Lower leg skin (tissue), 3 donors: Measurements from ENCODE around the gene TPM1.

Experiments used
- POLR2A ChIP-seq, 2 donors: fragments of 450-650 bp; IDR thresholded peaks; one replicate each; pipeline ENCODE4 v1.6.1; 2016 to 2017; ENCODE audit warnings: antibody characterized with exemption in 2 of 2, mild to moderate bottlenecking in 1 of 2, moderate library complexity in 1 of 2
- TF ChIP-seq, protein P1 (sequence below), 3 donors: fragments of 450-650 bp; IDR thresholded peaks; one replicate each; pipeline ENCODE4 v1.5.1; 2016; ENCODE audit warnings: antibody characterized with exemption in 3 of 3, mild to moderate bottlenecking in 3 of 3, moderate library complexity in 2 of 3

DNA sequence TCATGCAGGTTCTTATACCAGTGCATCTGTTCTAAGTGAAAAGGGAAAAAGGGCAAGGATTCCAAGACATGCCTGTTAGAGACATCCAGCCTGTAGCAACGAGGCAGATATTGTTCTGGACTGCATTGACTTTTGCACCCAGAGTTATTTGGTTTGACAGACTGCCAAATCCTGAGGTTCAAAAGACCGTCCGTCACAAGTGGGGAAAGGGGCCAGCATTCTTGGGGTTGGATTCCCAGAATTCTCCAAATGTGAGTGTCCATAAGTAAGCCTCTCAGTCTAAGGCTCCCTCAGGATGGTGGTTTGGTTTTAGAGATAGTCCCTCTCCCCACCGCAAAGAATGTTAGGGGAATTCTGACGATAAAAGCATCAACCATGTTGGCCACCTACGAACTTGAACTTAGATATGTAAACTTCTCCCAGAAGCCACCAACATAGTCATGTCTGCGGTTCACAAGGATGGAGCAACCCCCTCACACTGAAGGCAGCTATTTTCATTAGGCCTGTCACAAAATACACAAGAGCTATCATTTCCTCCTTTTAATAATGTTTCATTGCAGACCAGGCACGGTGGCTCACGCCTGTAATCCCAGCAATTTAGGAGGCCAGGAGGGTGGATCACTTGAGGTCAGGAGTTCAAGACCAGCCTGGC, 65.5 kb downstream of the TPM1 start:
- TF ChIP-seq, protein P1, sequence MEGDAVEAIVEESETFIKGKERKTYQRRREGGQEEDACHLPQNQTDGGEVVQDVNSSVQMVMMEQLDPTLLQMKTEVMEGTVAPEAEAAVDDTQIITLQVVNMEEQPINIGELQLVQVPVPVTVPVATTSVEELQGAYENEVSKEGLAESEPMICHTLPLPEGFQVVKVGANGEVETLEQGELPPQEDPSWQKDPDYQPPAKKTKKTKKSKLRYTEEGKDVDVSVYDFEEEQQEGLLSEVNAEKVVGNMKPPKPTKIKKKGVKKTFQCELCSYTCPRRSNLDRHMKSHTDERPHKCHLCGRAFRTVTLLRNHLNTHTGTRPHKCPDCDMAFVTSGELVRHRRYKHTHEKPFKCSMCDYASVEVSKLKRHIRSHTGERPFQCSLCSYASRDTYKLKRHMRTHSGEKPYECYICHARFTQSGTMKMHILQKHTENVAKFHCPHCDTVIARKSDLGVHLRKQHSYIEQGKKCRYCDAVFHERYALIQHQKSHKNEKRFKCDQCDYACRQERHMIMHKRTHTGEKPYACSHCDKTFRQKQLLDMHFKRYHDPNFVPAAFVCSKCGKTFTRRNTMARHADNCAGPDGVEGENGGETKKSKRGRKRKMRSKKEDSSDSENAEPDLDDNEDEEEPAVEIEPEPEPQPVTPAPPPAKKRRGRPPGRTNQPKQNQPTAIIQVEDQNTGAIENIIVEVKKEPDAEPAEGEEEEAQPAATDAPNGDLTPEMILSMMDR (IDR thresholded peaks at IDR 0.05) = no peak
- TF ChIP-seq POLR2A (IDR thresholded peaks at IDR 0.05) = no peak
